Activated CD8-positive, alpha-beta memory T cell treated with anti-CD3 and anti-CD28 coated beads for 1 hour (primary cell): ENCODE results near the gene STAT3.
"Not testable (repeated sequence)": the region's sequence is repeated elsewhere in the genome, so short reads cannot be mapped to it uniquely, and the experiment has no call there.

Experiments used
- DNase-seq, 2 donors: peaks; one replicate each; pipeline ENCODE4 v3.0.0-alpha.2; 2020; ENCODE audit warnings: low read depth in 1 of 2; ENCODE audit errors: extremely low read depth in 1 of 2

The STAT3 gene

DNA sequence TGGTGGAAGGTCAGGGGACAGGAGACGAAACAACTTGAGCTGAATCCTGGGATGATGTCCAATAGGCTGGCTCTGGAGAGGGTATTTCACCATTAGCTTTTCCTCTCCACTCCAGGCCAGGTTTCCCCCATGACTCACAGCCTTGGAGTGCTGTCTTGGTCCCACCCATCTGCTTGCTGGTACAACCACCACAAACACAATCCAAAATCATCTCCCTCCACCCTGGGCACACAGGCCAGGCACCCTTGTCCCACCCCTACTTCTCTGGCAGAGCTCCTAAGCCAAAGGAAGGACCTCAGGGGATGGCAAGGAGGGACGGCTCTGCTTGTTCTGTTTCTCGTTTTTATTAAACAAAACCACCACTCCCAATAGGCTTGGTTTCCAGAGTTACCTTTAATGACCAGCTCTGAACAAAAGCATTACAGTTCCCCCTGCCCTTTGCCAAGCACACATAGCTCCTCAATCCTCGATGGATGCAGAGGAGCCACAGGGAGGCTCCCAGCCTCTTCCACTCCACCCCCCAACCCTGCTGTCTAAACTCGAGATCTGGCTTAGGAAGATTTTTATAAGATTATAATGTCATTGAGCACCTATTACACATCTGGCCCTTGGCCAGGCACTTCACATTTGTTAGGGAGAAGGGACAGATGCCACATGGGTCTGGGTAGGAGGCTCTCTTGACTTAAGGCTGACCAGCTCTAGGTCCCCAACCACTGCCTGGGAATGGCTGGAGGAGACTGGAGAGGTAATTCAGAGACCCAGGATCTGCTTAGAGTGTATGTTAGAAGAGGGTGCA, 21.5 kb upstream of the STAT3 start:
- DNase-seq, result no peak

DNA sequence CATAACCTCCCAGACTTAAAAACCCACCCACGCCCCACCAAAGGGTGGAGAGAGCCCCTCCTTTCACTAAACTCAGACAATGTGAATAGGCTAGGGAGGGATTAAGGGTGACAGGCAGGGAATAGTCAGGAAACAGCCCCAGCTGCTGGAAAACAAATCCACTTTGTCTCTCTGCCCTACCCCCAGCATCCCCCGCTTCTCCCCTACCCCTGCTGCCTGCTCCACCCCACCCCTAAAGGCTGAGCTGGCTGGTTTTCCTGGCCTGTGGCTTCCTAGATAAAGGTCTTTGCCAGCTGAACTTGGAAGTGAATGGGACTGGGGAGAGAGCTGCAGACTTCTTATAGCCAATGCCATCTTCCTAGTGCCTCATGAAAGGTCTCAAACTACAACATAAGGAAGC, 19.8 kb upstream of the STAT3 start:
- DNase-seq, result no peak

GRCh38 chr17:42407289-42407836, 19.1 kb upstream of the STAT3 start:
- no peak for DNase-seq

DNA sequence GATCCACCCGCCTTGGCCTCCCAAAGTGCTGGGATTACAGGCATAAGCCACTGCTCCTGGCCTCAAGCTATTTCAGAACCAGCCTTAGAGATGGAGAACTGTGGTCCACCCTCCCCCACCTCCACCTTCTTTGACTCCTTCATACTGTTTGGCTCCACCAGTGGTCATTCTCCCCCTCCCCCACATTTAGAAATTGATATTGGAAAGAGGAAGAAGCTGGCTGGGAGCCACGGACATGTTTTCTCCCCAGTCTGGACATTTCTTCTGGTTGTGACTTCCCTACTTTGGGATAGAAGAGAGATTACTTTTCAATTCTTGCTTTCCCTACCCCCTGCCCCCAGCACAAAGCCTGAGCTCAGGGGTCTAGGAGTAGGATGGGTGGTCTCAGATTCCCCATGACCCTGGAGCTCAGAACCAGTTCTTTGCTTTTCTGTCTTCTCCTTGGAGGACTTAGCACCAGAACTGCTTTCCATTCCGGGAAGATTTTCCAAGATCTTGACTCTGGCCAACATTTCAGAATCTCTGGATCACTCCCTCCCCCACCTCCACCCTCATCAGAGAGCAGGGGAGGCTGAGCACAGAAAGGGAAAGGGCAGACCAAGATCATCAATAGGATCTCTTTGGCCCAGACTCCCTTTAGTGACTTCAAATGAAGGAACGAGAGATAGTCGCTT, 18.5 kb upstream of the STAT3 start:
- no peak for DNase-seq

DNA sequence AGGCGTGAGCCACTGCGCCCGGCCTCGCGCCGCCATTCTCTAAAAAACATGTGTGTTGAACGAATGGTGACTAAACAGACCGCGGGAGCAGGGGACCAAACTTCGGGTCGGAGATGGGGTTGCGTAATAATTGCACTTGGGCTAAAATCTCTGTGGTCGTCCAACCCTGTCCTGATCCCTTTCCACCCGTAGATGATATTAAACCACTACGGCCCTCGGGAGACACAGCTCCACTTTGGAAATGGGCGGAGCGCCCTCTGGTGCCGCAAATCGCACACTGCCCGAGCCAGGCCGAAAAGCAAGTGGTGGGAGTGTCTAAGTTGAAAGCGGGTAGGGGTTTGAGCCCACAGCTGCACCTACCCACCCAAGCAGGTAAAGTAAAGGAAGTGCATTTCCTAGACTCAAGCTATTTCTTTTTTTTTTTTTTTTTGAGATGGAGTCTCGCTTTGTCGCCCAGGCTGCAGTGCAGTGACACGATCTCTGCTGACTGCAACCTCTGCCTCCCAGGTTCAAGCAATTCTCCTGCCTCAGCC, 17.8 kb upstream of the STAT3 start:
- peak; percentile 53 to 72 for DNase-seq

- DNase-seq, result no peak
These were observed 16.8 kb upstream of the STAT3 start for GRCh38 chr17:42405076-42405475.

GRCh38 chr17:42404326-42405055, 16.2 kb upstream of the STAT3 start:
- no peak for DNase-seq

DNA sequence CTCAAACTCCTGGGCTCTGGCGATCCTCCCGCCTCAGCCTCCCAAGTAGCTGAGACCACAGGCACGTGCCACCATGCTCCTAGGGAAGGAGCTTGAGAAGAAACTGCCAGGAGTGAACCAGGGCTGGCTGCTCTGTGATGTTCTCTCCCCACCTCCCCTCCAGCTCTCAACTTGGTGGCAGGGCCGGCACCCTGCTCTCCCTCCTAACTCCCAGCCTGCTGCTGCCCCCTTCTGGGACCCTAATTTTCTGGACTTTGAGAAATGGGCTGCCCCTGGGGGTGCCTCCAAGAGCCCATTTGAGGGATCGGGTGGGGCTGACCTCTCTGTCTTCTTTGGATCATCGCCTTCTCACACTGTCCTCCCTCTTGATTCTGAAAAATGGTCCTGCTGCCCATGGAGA, 14.9 kb upstream of the STAT3 start:
- no peak for DNase-seq

- DNase-seq, result no peak
These were observed 13.9 kb upstream of the STAT3 start for GRCh38 chr17:42402117-42402516.

GRCh38 chr17:42400844-42401375, 12.7 kb upstream of the STAT3 start:
- DNase-seq, result not testable (repeated sequence)

- no peak for DNase-seq
These were observed 12.0 kb upstream of the STAT3 start for GRCh38 chr17:42399948-42400843.

- DNase-seq, result no peak
These were observed 10.9 kb upstream of the STAT3 start for GRCh38 chr17:42399121-42399520.

- DNase-seq, result not testable (repeated sequence)
These were observed 7.4 kb upstream of the STAT3 start for GRCh38 chr17:42395601-42396000.

DNA sequence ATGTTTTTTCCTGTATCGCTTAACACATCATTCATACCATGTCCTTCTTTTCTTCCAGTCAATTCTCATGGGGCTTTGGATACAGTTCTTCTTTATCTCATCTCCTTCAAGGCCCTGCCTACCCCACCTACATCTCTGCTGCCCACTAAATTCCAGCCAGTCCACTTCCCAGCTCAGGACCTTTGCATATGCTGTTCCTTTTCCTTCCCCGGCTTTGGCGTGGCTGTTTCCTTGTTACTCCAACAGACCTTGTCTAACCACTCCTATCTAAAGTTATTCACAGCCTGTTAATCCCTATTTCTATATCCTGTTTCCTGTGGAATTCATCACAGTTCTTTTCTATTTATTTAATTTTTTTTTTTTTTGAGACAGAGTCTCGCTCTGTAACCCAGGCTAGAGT, 6.6 kb upstream of the STAT3 start:
- DNase-seq, result no peak

DNA sequence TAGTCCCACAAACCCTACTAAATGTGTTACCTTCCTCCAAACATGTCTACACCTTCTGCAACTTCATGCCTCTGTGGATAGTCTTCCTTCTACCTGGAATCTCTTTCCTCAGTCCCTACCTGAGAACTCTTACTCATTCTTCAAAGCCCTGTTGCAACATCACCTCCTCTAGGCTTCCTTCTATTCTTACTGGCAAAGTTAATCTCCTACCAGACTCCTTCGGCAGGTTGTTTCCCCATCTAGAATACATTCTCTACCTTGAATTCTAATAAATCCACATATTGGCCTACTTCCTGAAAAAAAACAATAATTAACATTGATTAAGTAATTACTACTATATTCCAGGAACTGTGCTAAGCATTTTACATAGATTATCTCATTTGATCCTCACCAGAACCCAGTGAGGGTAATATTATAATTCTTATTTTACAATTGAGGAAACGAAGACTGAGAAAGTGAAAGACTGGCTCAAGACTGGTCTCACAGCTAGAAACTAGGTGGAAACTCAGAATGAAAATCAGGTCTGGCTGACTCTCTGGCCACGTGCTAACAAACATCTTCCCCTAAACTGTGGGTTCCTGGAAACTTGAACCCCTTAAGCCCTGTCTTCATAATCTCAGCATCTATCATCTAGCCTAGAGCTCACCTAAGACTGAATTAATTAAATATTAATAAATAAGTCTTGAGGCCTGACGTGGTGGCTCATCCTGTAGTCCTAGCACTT, 4.6 kb upstream of the STAT3 start:
- no peak for DNase-seq

GRCh38 chr17:42391439-42391838, 3.2 kb upstream of the STAT3 start:
- not testable (repeated sequence) for DNase-seq

GRCh38 chr17:42389899-42390298, 1.7 kb upstream of the STAT3 start:
- no peak for DNase-seq

- DNase-seq, result peak in 1 of 2 donors; percentile 17
These were observed 834 bp upstream of the STAT3 start for GRCh38 chr17:42389135-42389417.

- DNase-seq, result peak in 1 of 2 donors; percentile 11
These were observed 421 bp downstream of the STAT3 start for GRCh38 chr17:42387661-42388380.
